H1 (cell line): ENCODE measurements around the gene TTC34.
"Not testable (repeated sequence)": the region's sequence is repeated elsewhere in the genome, so short reads cannot be mapped to it uniquely, and the experiment has no call there.

Source experiments
- BRCA1 ChIP-seq: IDR thresholded peaks from 2 replicates; pipeline ENCODE4 v1.6.1; 2012; ENCODE audit warnings: low read depth, low read length, improper control_type of control experiment
- CHD1 ChIP-seq: IDR thresholded peaks from 2 replicates; pipeline ENCODE4 v1.6.1; 2012; ENCODE audit warnings: low read depth, low read length, improper control_type of control experiment
- EZH2 ChIP-seq: fragments of 200-600 bp; sonication (generic); IDR thresholded peaks from 2 replicates; pipeline ENCODE4 v1.7.1; 2012; ENCODE audit warnings: low read depth, mild to moderate bottlenecking, moderate library complexity, low read length, inconsistent platforms; ENCODE audit not compliant: severe bottlenecking
- POLR2A ChIP-seq, 2 experiments: IDR thresholded peaks; 1 replicate in 1 of 2; 2 replicates in 1 of 2; pipeline ENCODE4 v1.6.1; 2011; ENCODE audit warnings: low read depth in 2 of 2, low read length in 2 of 2, mild to moderate bottlenecking in 2 of 2; ENCODE audit errors: control extremely low read depth in 1 of 2

- not testable (repeated sequence) for TF ChIP-seq EZH2; POLR2A (IDR thresholded peaks at IDR 0.05; ENCODE audit: control extremely low read depth in 1 of 2, low read depth in 2 of 2, low read length in 2 of 2); BRCA1; CHD1
Observed at GRCh38 chr1:2652926-2653571, 148.4 kb downstream of the TTC34 start.
